Upper lobe of left lung (tissue), 6 donors: Measurements from ENCODE around the gene ETFA. TPM values are rescaled to one million over a fixed set of nuclear protein-coding genes. Genes with fewer than 3 reads are reported as not detected.

Experiments
- ATAC-seq, 2 donors: fragments of 200-7000 bp; cut with Tn5 transposase; one replicate each; pipeline ENCODE4 v1.9.1; 2022; ENCODE audit warnings: mild to moderate bottlenecking in 2 of 2, moderate library complexity in 2 of 2; ENCODE audit not compliant: low FRiP score in 2 of 2
- DNase-seq, 2 donors: peaks; one replicate each; pipeline ENCODE4 v3.0.0-alpha.2; 2019 to 2020
- H3K27ac ChIP-seq, 4 donors: fragments of 200-600 bp; sonication (generic); one replicate each; pipeline ENCODE4 v1.5.1; 2016 to 2019
- H3K27me3 ChIP-seq, 4 donors: fragments of 200-600 bp; sonication (generic); one replicate each; pipeline ENCODE4 v1.5.1; 2017 to 2019
- H3K36me3 ChIP-seq, 4 donors: fragments of 200-600 bp; sonication (generic); one replicate each; pipeline ENCODE4 v1.5.1; 2016 to 2019
- H3K4me1 ChIP-seq, 4 donors: fragments of 200-600 bp; sonication (generic); one replicate each; pipeline ENCODE4 v1.5.1; 2018 to 2019
- H3K4me3 ChIP-seq, 4 donors: fragments of 200-600 bp; sonication (generic); one replicate each; pipeline ENCODE4 v1.5.1; 2017 to 2019; ENCODE audit warnings: mild to moderate bottlenecking in 2 of 4, moderate library complexity in 1 of 4
- H3K9me3 ChIP-seq, 4 donors: fragments of 200-600 bp; sonication (generic); one replicate each; pipeline ENCODE4 v1.5.1; 2018 to 2019
- CTCF ChIP-seq, 6 experiments: fragments of 450-650 bp in 4 of 6; fragments of 200-600 bp in 2 of 6; sonication (generic) in 2 of 6; IDR thresholded peaks; one replicate each; pipeline ENCODE4 v1.5.1; 2016 to 2019; ENCODE audit warnings: antibody characterized with exemption in 6 of 6
- EP300 ChIP-seq, 4 donors: sonication (generic); formaldehyde crosslinking; IDR thresholded peaks; one replicate each; pipeline ENCODE4 v1.5.1; 2017; ENCODE audit warnings: antibody characterized with exemption in 4 of 4, control low read depth in 2 of 4
- POLR2A ChIP-seq, 4 donors: fragments of 450-650 bp; IDR thresholded peaks; one replicate each; pipeline ENCODE4 v1.5.1; 2016 to 2017; ENCODE audit warnings: antibody characterized with exemption in 4 of 4, mild to moderate bottlenecking in 2 of 4
- POLR2AphosphoS5 ChIP-seq, 2 donors: sonication (generic); formaldehyde crosslinking; IDR thresholded peaks; one replicate each; pipeline ENCODE4 v1.5.1; 2017; ENCODE audit warnings: antibody characterized with exemption in 2 of 2
- WGBS, 2 donors: methylation state at CpG; one replicate each; pipeline ENCODE4 v1.1.5; 2017 to 2018; 5-methylcytosine and 5-hydroxymethylcytosine counted together
- total RNA-seq, 6 donors: library from RNA; depleted of rRNA in 4 of 6; stranded (reverse); fragments of >200 nt in 4 of 6; gene quantifications; one replicate each; pipeline versions ENCODE4 v1.1.0 to v1.2.1, GENCODE V29; 2016 to 2021
- donor health status: DM: no; HTN: no; CAD: no; lungs with moderate emphysema.
- donor health status: DM: no; HTN: yes; CAD: no; lungs with severe emphysema.

The ETFA gene
- total RNA-seq, 6 donors from 2014 or later: 31.6 to 82.9 (median 68.7) TPM

GRCh38 chr15:76260246-76260938, 50.9 kb downstream of the ETFA start:
- H3K36me3 ChIP-seq: peaks cover 8 to 64% (median 47%) of the 10 kb centered on the region in 4 donors
- 87 to 93% methylated on average over 3 to 11 of the region's 12 CpGs for WGBS, 2 donors
- peak; percentile 35 to 76 for ATAC-seq

GRCh38 chr15:76259392-76259791, 51.9 kb downstream of the ETFA start:
- Histone ChIP-seq H3K27ac (no peak overlapping the region), H3K36me3 (peaks cover 8 to 57% (median 41%) of the 10 kb centered on the region in 4 donors), H3K9me3 (peaks cover 0 to 17% (median 14%) of the 10 kb centered on the region in 4 donors), H3K4me1 (no peaks in the 10 kb centered on the region), H3K4me3 (no peak overlapping the region), H3K27me3 (no peaks in the 10 kb centered on the region)
- DNase-seq (no peak), ATAC-seq (peak; percentile 12 to 44)
- WGBS, 2 donors: 94 to 100% methylated on average over 8 of the region's 13 CpGs
- no peak for TF ChIP-seq POLR2A (IDR thresholded peaks at IDR 0.05)
- no peak for TF ChIP-seq POLR2AphosphoS5 (IDR thresholded peaks at IDR 0.05)
- TF ChIP-seq EP300 (IDR thresholded peaks at IDR 0.05): no peak
- no peak for TF ChIP-seq CTCF (IDR thresholded peaks at IDR 0.05)

More at GRCh38 chr15:76260246-76260938, 50.9 kb downstream of the ETFA start:
- DNase-seq: peak in 1 of 2 donors; percentile 33
- Histone ChIP-seq H3K27me3 (no peaks in the 10 kb centered on the region), H3K27ac (no peak overlapping the region), H3K4me1 (no peaks in the 10 kb centered on the region), H3K9me3 (peaks cover 0 to 23% (median 17%) of the 10 kb centered on the region in 4 donors), H3K4me3 (no peak overlapping the region)
- TF ChIP-seq POLR2AphosphoS5 (IDR thresholded peaks at IDR 0.05): no peak
- TF ChIP-seq POLR2A (IDR thresholded peaks at IDR 0.05): no peak
- TF ChIP-seq EP300 (IDR thresholded peaks at IDR 0.05): no peak
- TF ChIP-seq CTCF (IDR thresholded peaks at IDR 0.05): no peak

DNA sequence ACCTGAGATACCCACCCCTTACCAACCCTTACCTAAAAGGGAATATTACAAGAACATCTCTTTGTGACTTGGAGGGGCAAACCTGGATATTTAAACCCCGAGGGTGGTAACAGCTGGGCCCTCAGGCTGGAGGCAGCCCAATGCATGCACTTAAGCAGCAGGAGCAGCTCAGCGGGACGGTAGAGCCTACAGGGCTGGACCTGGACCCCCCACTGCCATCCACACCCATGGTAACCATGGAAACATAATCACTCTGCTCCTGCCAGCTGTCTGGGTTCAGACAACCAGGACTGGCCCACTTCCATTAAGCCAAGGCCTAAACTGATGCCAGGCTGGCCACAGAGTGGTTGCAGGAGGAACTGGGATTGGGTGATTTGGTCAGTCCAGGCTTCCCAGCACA, 52.8 kb downstream of the ETFA start:
- Histone ChIP-seq H3K36me3 (peaks cover 8 to 48% (median 36%) of the 10 kb centered on the region in 4 donors), H3K27ac (no peak overlapping the region), H3K4me3 (no peak overlapping the region), H3K4me1 (no peaks in the 10 kb centered on the region), H3K9me3 (peaks cover 0 to 10% (median 8%) of the 10 kb centered on the region in 4 donors), H3K27me3 (no peaks in the 10 kb centered on the region)
- DNase-seq: no peak
- ATAC-seq: no peak
- WGBS, 2 donors: 63 to 93% methylated on average over 3 of the region's 3 CpGs
- no peak for TF ChIP-seq CTCF (IDR thresholded peaks at IDR 0.05)
- no peak for TF ChIP-seq POLR2AphosphoS5 (IDR thresholded peaks at IDR 0.05)
- TF ChIP-seq EP300 (IDR thresholded peaks at IDR 0.05): no peak
- TF ChIP-seq POLR2A (IDR thresholded peaks at IDR 0.05): no peak

GRCh38 chr15:76253691-76254473, 57.4 kb downstream of the ETFA start:
- peaks cover 0 to 6% (median 4%) of the 10 kb centered on the region in 4 donors for H3K36me3 ChIP-seq
- no peak overlapping the region for H3K4me3 ChIP-seq
- no peak for DNase-seq
- no peak for ATAC-seq
- no peak overlapping the region for H3K27ac ChIP-seq
- TF ChIP-seq POLR2AphosphoS5 (IDR thresholded peaks at IDR 0.05) (no peak), CTCF (IDR thresholded peaks at IDR 0.05) (no peak), POLR2A (IDR thresholded peaks at IDR 0.05) (no peak), EP300 (IDR thresholded peaks at IDR 0.05) (no peak)
- 92 to 99% methylated on average over 3 of the region's 3 CpGs for WGBS, 2 donors
- H3K27me3 ChIP-seq: no peaks in the 10 kb centered on the region
- no peaks in the 10 kb centered on the region for H3K4me1 ChIP-seq
- no peaks in the 10 kb centered on the region for H3K9me3 ChIP-seq
